Measurements from ENCODE around the gene PPP3R1.

PPP3R1 gene

DNA sequence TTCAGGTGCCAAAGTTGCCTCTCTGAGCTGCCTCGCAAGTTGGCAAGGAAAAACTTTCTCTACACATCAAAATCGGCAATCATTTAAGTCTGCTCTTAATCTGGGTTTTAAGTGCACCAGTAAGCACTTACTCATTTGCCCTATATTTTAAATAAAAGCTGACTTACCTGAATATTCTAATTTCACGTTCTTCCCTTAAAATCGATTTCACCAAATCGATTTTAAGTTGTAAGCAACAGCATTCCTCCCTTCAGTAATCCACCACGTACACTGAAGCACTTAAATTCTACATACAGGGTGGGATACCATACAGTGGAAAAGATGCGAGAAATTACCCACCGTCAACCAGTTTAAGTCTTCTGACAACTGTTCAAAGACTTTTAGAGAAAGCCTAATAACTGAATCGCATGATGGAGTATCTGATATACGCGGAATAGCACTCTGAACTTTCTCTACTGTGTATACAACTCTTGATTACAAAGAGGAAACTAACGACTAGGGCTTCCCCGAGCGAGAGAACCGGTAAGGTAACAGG, 1.6 kb downstream of the PPP3R1 start:
- H3K27me3 Mint-ChIP-seq (ENCODE audit: low read depth): no peaks in the 10 kb centered on the region
- DNase-seq (ENCODE audit: low spot score): no peak
- peaks cover 17% of the 10 kb centered on the region for H3K36me3 Mint-ChIP-seq (ENCODE audit: low read depth)
- H3K27ac Mint-ChIP-seq: peak overlapping the region; percentile 99
- peak overlapping the region; percentile 96 for H3K4me3 Mint-ChIP-seq
- no peaks in the 10 kb centered on the region for H3K9me3 Mint-ChIP-seq
- H3K4me1 Mint-ChIP-seq (ENCODE audit: low read depth): peaks cover 27% of the 10 kb centered on the region

DNA sequence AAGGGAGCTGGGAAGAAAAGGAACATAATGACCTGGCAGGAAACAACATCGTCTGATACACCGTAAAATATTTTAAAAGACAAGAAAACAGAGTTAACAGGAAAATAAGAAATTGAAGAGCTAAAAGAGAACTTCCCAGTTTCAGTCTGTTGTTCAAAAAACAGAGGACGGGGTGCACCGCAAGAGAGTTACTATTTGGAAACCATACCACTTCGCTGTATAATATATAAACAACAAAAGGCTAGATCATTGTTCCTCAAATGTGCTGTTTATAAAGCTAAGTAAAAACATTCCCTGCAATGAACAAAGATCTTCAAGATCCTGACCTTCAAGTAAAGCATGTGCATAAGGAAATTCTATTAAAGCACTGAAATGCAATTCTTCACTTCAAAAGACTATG, 2.1 kb downstream of the PPP3R1 start:
- H3K9me3 Mint-ChIP-seq: no peaks in the 10 kb centered on the region
- no peak for DNase-seq (ENCODE audit: low spot score)
- H3K4me3 Mint-ChIP-seq: peak overlapping the region; percentile 96
- H3K36me3 Mint-ChIP-seq (ENCODE audit: low read depth): peaks cover 17% of the 10 kb centered on the region
- H3K27me3 Mint-ChIP-seq (ENCODE audit: low read depth): no peaks in the 10 kb centered on the region
- peak overlapping the region; percentile 99 for H3K27ac Mint-ChIP-seq
- peaks cover 26% of the 10 kb centered on the region for H3K4me1 Mint-ChIP-seq (ENCODE audit: low read depth)

DNA sequence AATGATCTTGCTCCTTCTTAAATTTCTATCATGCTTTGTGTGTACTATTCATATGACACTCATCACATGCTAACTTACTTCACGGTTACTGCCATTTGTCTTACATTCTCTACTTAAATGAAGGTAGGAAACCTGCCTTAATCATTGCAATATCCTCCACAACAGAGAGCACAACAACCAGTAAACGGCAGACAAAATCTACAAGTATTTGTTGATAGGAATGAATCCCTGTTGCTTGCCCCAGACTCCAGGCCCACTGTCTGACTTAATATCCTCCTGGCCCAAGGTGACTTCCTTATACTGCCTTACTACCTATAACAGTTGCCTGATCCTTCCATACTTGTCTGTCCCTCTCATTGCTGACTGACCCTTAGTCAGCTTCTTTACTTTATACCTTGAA, 3.5 kb downstream of the PPP3R1 start:
- Mint-ChIP-seq H3K4me1 (ENCODE audit: low read depth) (peaks cover 16% of the 10 kb centered on the region), H3K4me3 (no peak overlapping the region), H3K9me3 (no peaks in the 10 kb centered on the region), H3K27me3 (ENCODE audit: low read depth) (no peaks in the 10 kb centered on the region), H3K27ac (no peak overlapping the region), H3K36me3 (ENCODE audit: low read depth) (peaks cover 14% of the 10 kb centered on the region)
- no peak for DNase-seq (ENCODE audit: low spot score)

DNA sequence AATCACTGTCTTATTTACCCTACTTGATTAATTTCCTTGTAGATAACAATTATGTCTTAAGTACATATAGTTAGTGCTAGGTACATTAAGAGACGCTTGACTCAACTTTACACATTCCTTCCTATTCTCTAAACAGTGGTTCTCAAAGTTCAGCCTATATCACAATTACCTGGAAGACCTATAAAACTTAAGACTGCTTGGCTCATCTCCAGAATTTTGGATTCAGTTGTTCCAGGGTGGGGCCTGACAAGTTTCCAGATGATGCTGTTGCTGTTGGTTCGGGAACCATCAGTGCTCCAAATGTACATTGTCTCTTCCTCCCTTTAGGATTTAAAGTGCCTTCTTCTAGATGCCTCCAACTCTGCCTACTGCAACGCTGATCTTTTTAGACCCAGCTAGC, 4.0 kb downstream of the PPP3R1 start:
- Mint-ChIP-seq H3K4me1 (ENCODE audit: low read depth) (peaks cover 14% of the 10 kb centered on the region), H3K36me3 (ENCODE audit: low read depth) (peaks cover 14% of the 10 kb centered on the region), H3K27me3 (ENCODE audit: low read depth) (no peaks in the 10 kb centered on the region), H3K4me3 (no peak overlapping the region), H3K9me3 (no peaks in the 10 kb centered on the region), H3K27ac (no peak overlapping the region)
- DNase-seq (ENCODE audit: low spot score): no peak

DNA sequence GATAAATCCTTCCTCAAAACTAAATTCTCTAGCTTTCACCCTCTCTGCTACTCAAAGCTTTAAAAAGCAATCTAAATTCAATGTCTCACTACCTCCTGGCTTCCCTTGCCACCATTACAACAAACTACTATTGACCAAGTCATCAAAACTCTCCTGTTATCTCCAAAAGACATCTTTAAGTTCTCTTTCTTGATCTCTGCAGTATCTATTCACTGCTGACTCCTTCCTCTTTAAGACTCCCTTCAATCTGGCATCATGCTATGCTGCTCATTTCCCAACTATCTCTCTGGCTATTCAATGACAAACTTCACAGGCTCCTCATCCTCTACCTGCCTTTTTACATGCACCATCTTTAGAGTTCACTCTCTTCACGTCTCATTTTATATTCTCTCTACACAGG, 5.9 kb downstream of the PPP3R1 start:
- Mint-ChIP-seq H3K36me3 (ENCODE audit: low read depth) (peaks cover 14% of the 10 kb centered on the region), H3K4me1 (ENCODE audit: low read depth) (peaks cover 15% of the 10 kb centered on the region), H3K9me3 (no peaks in the 10 kb centered on the region)

DNA sequence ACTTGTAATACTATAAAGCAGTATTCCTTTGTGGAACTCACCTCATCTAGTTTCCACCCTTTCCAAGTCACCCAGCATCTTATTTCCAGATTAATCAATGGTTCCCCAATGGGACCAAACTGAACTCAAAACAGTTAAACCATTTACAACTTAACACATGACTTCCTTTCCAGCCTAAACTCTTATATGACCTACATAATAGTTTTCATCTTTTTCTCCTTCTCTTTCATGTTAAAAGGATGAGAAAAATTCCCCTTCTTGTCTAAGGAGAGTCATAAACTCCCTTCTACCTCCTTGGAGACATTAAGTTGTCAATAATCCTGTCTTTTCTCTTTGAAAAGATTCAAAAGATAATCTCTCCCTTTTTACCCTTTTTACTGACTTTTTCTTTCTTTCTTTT, 6.7 kb downstream of the PPP3R1 start:
- no peak for DNase-seq (ENCODE audit: low spot score)
- Mint-ChIP-seq H3K4me3 (no peak overlapping the region), H3K4me1 (ENCODE audit: low read depth) (peaks cover 13% of the 10 kb centered on the region), H3K9me3 (no peaks in the 10 kb centered on the region), H3K27ac (no peak overlapping the region), H3K27me3 (ENCODE audit: low read depth) (no peaks in the 10 kb centered on the region), H3K36me3 (ENCODE audit: low read depth) (peaks cover 9% of the 10 kb centered on the region)

More for the DNA sequence above, 5.9 kb downstream of the PPP3R1 start:
- DNase-seq (ENCODE audit: low spot score): no peak
- no peaks in the 10 kb centered on the region for H3K27me3 Mint-ChIP-seq (ENCODE audit: low read depth)
- H3K4me3 Mint-ChIP-seq: no peak overlapping the region
- H3K27ac Mint-ChIP-seq: no peak overlapping the region

DNA sequence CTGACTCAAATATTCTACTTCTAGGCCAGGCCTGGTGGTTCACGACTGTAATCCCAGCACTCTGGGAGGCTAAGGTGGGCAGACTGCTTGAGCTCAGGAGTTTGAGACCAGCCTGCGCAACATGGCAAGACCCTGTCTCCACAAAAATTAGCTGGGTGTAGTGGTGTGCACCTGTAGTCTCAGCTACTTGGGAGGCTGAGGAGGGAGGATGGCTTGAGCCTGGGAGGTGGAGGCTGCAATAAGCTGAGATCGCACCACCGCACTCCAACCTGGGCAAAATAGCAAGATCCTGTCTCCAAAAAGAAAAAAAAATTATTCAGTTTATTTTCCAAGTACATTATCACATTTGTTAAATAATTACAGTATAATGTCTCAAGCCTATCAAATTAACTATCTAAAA, 7.3 kb downstream of the PPP3R1 start:
- DNase-seq (ENCODE audit: low spot score): no peak
- Mint-ChIP-seq H3K27me3 (ENCODE audit: low read depth) (no peaks in the 10 kb centered on the region), H3K9me3 (no peaks in the 10 kb centered on the region), H3K4me3 (no peak overlapping the region), H3K36me3 (ENCODE audit: low read depth) (peaks cover 8% of the 10 kb centered on the region), H3K4me1 (ENCODE audit: low read depth) (peaks cover 13% of the 10 kb centered on the region), H3K27ac (no peak overlapping the region)

DNA sequence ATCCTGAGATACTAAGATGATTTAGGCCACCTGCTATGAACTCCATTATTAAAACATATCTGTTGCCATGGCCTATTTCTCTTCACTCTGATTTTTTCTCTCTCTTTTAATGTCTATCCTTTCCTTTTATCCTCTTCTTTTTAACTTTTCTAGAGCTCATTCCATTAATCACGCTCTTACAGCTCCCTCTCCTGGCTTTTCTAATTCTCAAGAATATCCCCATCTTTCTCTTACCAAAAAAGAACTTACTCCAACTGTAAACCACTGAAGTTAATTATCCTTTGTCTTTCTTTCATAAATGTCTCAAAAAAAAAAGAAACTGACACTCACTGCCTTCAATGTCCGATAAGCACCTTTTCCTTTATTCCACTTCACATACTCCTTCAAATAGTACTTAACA, 7.9 kb downstream of the PPP3R1 start:
- no peaks in the 10 kb centered on the region for H3K27me3 Mint-ChIP-seq (ENCODE audit: low read depth)
- no peak for DNase-seq (ENCODE audit: low spot score)
- peaks cover 6% of the 10 kb centered on the region for H3K36me3 Mint-ChIP-seq (ENCODE audit: low read depth)
- H3K9me3 Mint-ChIP-seq: no peaks in the 10 kb centered on the region
- H3K27ac Mint-ChIP-seq: no peak overlapping the region
- H3K4me3 Mint-ChIP-seq: no peak overlapping the region
- peaks cover 12% of the 10 kb centered on the region for H3K4me1 Mint-ChIP-seq (ENCODE audit: low read depth)

DNA sequence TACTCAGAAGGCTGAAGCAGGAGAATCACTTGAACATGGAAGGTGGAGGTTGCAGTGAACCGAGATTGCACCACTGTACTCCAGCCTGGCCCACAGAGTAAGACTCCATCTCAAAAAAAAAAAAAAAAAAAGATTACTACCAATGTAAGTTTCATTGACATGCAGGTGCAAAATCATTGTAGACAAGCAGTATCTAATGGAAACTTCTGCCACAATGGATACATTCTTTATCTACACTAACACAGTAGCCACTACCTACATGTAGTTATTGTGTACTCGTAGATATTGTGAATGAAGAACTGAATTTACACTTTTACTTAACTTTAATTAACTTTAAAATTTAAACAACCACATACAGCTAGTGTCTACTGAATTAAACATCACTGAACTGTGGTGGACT, 10.6 kb downstream of the PPP3R1 start:
- DNase-seq (ENCODE audit: low spot score): no peak
- Mint-ChIP-seq H3K27me3 (ENCODE audit: low read depth) (no peaks in the 10 kb centered on the region), H3K9me3 (no peaks in the 10 kb centered on the region), H3K36me3 (ENCODE audit: low read depth) (peaks cover 11% of the 10 kb centered on the region), H3K4me1 (ENCODE audit: low read depth) (peaks cover 29% of the 10 kb centered on the region), H3K27ac (no peak overlapping the region), H3K4me3 (no peak overlapping the region)

DNA sequence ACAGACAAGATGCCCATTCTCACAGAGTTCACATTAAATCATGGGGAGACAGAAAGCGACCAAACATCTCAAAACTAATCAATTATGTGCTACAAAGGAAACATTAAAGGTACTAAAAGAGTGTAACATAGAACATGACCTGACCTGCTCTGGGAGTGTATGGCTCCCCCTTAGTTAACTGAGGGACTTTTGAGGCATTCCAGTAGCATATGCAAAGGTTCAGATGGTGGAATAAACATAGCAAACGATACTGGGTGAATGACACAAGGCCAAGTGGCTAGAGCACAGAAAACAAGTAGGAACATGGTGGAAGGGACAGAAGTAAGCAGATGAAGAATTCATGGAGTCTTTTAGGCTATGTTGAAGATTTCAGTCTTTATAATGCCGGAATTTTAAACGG, 11.9 kb downstream of the PPP3R1 start:
- peaks cover 36% of the 10 kb centered on the region for H3K4me1 Mint-ChIP-seq (ENCODE audit: low read depth)

DNA sequence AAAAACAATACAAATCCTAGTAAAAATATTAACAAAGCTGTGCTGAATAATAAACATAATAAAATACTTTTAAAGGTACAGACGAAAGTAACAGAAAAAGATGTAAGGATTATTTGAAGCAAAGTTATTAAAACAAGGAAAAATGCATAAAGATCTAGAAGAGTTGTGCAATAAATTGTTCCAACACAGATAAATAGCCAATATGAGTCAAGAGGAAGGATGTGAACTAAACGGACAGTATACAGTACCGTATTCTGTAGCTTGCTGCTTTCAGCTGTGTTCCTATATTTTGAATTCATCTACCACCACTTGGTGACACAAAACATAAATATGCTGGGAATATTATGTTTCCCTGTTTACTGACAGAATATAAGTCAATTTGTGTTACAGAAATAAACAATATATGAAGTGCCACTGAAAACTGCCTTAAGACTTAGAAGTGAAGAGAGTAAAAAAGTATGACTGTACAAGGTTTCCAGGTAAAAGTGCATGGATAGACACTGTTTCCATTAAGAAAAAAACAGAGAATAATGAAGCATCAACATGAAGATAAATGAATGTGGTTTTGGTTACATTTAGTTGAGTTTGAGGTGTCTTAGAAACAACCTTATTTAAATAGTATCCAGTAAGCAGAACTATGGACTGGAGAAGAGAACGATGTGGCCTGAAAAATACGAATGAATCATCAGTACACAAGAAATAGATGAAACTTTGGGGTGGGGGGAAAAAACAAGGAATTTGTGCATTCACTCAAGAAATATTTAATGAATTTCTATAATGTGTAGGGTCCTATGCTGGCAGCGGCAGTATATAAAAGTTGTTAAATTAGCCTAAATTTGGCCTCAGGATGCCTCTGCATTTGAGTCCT, 13.1 kb downstream of the PPP3R1 start:
- Mint-ChIP-seq H3K27ac (no peak overlapping the region), H3K36me3 (ENCODE audit: low read depth) (peaks cover 11% of the 10 kb centered on the region), H3K9me3 (no peaks in the 10 kb centered on the region), H3K27me3 (ENCODE audit: low read depth) (no peaks in the 10 kb centered on the region), H3K4me3 (no peak overlapping the region), H3K4me1 (ENCODE audit: low read depth) (peaks cover 40% of the 10 kb centered on the region)
- no peak for DNase-seq (ENCODE audit: low spot score)

More for the DNA sequence above, 11.9 kb downstream of the PPP3R1 start:
- peaks cover 11% of the 10 kb centered on the region for H3K36me3 Mint-ChIP-seq (ENCODE audit: low read depth)
- no peaks in the 10 kb centered on the region for H3K9me3 Mint-ChIP-seq
- no peak for DNase-seq (ENCODE audit: low spot score)
- H3K27me3 Mint-ChIP-seq (ENCODE audit: low read depth): no peaks in the 10 kb centered on the region
- H3K4me3 Mint-ChIP-seq: no peak overlapping the region
- H3K27ac Mint-ChIP-seq: no peak overlapping the region

DNA sequence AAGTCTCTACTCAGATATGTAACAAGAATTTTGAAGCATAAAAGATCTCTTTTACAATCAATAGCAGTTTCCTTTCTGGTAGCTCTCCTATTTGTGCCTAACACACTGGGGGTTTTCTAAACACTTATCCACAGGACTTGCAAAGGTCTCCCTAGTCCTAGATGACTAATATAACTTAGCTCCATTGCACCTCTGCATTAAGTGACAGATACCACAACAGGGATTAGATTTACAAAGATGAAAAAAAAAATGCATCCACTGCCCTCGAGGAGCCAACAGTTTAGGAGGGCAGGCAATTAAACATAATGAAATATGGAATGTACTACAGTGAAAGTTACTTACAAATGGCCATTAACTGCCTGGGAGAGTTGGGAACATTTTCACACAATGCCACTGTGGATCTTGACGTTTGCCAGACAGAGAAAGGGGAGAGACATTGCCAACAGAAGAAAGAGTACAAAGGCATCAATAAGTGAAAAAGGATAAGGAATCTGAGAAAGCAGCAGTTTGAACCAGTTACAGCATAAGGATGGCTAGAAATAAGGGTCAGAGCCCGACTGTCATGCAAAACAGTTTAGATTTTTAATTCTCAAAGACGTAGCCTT, 14.3 kb downstream of the PPP3R1 start:
- H3K9me3 Mint-ChIP-seq: no peaks in the 10 kb centered on the region
- H3K27ac Mint-ChIP-seq: no peak overlapping the region
- peaks cover 38% of the 10 kb centered on the region for H3K4me1 Mint-ChIP-seq (ENCODE audit: low read depth)
- H3K27me3 Mint-ChIP-seq (ENCODE audit: low read depth): no peaks in the 10 kb centered on the region
- no peak overlapping the region for H3K4me3 Mint-ChIP-seq
- H3K36me3 Mint-ChIP-seq (ENCODE audit: low read depth): peaks cover 11% of the 10 kb centered on the region
- no peak for DNase-seq (ENCODE audit: low spot score)

DNA sequence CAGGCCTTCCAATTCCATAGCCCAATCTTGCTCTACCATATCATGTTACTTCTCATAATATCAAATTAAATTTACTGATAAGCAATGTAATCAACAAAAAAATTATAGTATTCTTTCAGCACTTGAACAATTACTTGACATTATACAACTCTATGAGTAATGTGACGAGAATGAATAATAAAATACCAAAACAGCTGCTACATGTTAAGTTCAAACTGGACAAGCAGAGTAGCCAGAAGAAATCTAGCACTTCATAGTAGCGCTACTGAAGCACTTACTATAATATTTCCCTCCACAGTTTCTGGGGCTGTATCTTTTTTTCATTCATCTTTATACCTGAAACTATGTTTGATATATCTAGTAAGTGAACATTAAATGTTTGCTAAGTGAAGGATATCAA, 14.9 kb downstream of the PPP3R1 start:
- no peaks in the 10 kb centered on the region for H3K9me3 Mint-ChIP-seq
- H3K36me3 Mint-ChIP-seq (ENCODE audit: low read depth): peaks cover 11% of the 10 kb centered on the region
- H3K27ac Mint-ChIP-seq: no peak overlapping the region
- no peak overlapping the region for H3K4me3 Mint-ChIP-seq
- H3K27me3 Mint-ChIP-seq (ENCODE audit: low read depth): no peaks in the 10 kb centered on the region
- DNase-seq (ENCODE audit: low spot score): no peak
- peaks cover 40% of the 10 kb centered on the region for H3K4me1 Mint-ChIP-seq (ENCODE audit: low read depth)

DNA sequence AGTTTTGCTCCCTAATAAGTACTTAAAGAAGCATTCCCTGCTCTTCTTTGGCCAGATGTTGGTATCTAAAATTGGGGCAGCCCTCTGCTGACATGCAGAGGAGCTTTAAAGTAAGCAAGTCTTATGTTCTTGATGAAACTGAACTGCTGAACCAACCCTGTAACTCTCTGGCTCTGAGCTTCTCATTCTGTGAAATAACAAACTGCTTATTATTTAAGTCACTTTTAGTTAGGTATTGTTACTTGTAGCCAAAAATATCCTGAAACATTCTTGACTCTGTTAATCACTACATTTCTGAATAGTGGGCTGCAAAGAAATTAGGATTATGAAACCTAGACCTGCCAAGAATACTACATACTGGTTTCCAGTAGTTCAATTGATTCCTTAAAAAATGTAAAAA, 15.5 kb downstream of the PPP3R1 start:
- H3K27ac Mint-ChIP-seq: no peak overlapping the region

More for the DNA sequence above, 15.5 kb downstream of the PPP3R1 start:
- Mint-ChIP-seq H3K27me3 (ENCODE audit: low read depth) (no peaks in the 10 kb centered on the region), H3K36me3 (ENCODE audit: low read depth) (peaks cover 11% of the 10 kb centered on the region), H3K9me3 (no peaks in the 10 kb centered on the region), H3K4me1 (ENCODE audit: low read depth) (peaks cover 40% of the 10 kb centered on the region), H3K4me3 (no peak overlapping the region)
- no peak for DNase-seq (ENCODE audit: low spot score)
